H9 (cell line): ENCODE measurements around the gene ADAD2. TPM values are rescaled to one million over a fixed set of nuclear protein-coding genes. Genes with fewer than 3 reads are reported as not detected.

Experiments
- DNase-seq: peaks from one replicate; pipeline ENCODE4 v3.0.0-alpha.2; 2017
- H2AFZ ChIP-seq: one replicate; pipeline ENCODE4 v1.6.1; 2013; ENCODE audit warnings: mild to moderate bottlenecking, low read length, control low read depth, moderate library complexity
- H2AK5ac ChIP-seq: 2 replicates; pipeline ENCODE4 v1.6.1; 2013; ENCODE audit warnings: low read length, control low read depth, mixed read lengths; ENCODE audit not compliant: insufficient read length
- H2BK120ac ChIP-seq: one replicate; pipeline ENCODE4 v1.6.1; 2013; ENCODE audit warnings: low read depth, mild to moderate bottlenecking, low read length, control low read depth, inconsistent platforms; ENCODE audit not compliant: poor library complexity, severe bottlenecking
- H2BK12ac ChIP-seq: 2 replicates; pipeline ENCODE4 v1.6.1; 2013; ENCODE audit warnings: low read length, control low read depth, mixed read lengths, low read depth; ENCODE audit not compliant: insufficient read length
- H2BK15ac ChIP-seq: 2 replicates; pipeline ENCODE4 v1.6.1; 2013; ENCODE audit warnings: low read depth, low read length, control low read depth
- H2BK20ac ChIP-seq: one replicate; pipeline ENCODE4 v1.6.1; 2013; ENCODE audit warnings: low read depth, mild to moderate bottlenecking, low read length, control low read depth, inconsistent platforms; ENCODE audit not compliant: poor library complexity, severe bottlenecking
- H2BK5ac ChIP-seq: 2 replicates; pipeline ENCODE4 v1.6.1; 2013; ENCODE audit warnings: low read length, control low read depth, mixed read lengths; ENCODE audit not compliant: insufficient read length
- H3K14ac ChIP-seq: 2 replicates; pipeline ENCODE4 v1.6.1; 2013; ENCODE audit warnings: low read length, control low read depth; ENCODE audit not compliant: insufficient read depth
- H3K18ac ChIP-seq: 2 replicates; pipeline ENCODE4 v1.6.1; 2013; ENCODE audit warnings: low read depth, mild to moderate bottlenecking, mixed read lengths, low read length, control low read depth; ENCODE audit not compliant: insufficient read length
- H3K23ac ChIP-seq: 2 replicates; pipeline ENCODE4 v1.6.1; 2013; ENCODE audit warnings: low read length, control low read depth, mixed read lengths, low read depth; ENCODE audit not compliant: insufficient read length
- H3K23me2 ChIP-seq: 2 replicates; pipeline ENCODE4 v1.6.1; 2013; ENCODE audit warnings: low read depth, mild to moderate bottlenecking, mixed read lengths, low read length, control low read depth; ENCODE audit not compliant: insufficient read length, poor library complexity, severe bottlenecking
- H3K27ac ChIP-seq: 2 replicates; pipeline ENCODE4 v1.5.1; 2013; ENCODE audit warnings: low read length, control low read depth, mixed read lengths, low read depth; ENCODE audit not compliant: insufficient read length
- H3K27me3 ChIP-seq: 2 replicates; pipeline ENCODE4 v1.6.1; 2013; ENCODE audit warnings: low read length, control low read depth, inconsistent platforms; ENCODE audit not compliant: insufficient read depth
- H3K4ac ChIP-seq: 2 replicates; pipeline ENCODE4 v1.6.1; 2013; ENCODE audit warnings: low read depth, mild to moderate bottlenecking, control low read depth, inconsistent platforms, low read length, moderate library complexity
- H3K4me1 ChIP-seq: 2 replicates; pipeline ENCODE4 v1.6.1; 2013; ENCODE audit warnings: low read length, control low read depth, inconsistent platforms; ENCODE audit not compliant: insufficient read depth
- H3K4me2 ChIP-seq: 2 replicates; pipeline ENCODE4 v1.6.1; 2013; ENCODE audit warnings: low read length, control low read depth, mixed read lengths; ENCODE audit not compliant: insufficient read length, insufficient read depth
- H3K56ac ChIP-seq: 2 replicates; pipeline ENCODE4 v1.6.1; 2013; ENCODE audit warnings: low read depth, mild to moderate bottlenecking, mixed read lengths, low read length, control low read depth; ENCODE audit not compliant: insufficient read length
- H3K79me1 ChIP-seq: 2 replicates; pipeline ENCODE4 v1.6.1; 2013; ENCODE audit warnings: low read depth, mild to moderate bottlenecking, moderate library complexity, low read length, control low read depth, inconsistent platforms; ENCODE audit not compliant: insufficient read depth, poor library complexity, severe bottlenecking
- H3K79me2 ChIP-seq: 2 replicates; pipeline ENCODE4 v1.6.1; 2013; ENCODE audit warnings: low read length, control low read depth, inconsistent platforms; ENCODE audit not compliant: insufficient read depth
- H3K9ac ChIP-seq: 2 replicates; pipeline ENCODE4 v1.6.1; 2013; ENCODE audit warnings: low read length, control low read depth, mixed read lengths; ENCODE audit not compliant: insufficient read length; ENCODE audit errors: extremely low read depth
- H3K9me3 ChIP-seq: one replicate; pipeline ENCODE4 v1.6.1; 2013; ENCODE audit warnings: low read depth, low read length, inconsistent platforms; ENCODE audit not compliant: control insufficient read depth
- H3T11ph ChIP-seq: one replicate; pipeline ENCODE4 v1.6.1; 2013; ENCODE audit warnings: mild to moderate bottlenecking, low read length, control low read depth, inconsistent platforms
- H4K20me1 ChIP-seq: one replicate; pipeline ENCODE4 v1.6.1; 2013; ENCODE audit not compliant: control insufficient read depth, insufficient read length, insufficient read depth
- H4K5ac ChIP-seq: 2 replicates; pipeline ENCODE4 v1.6.1; 2013; ENCODE audit warnings: low read depth, mild to moderate bottlenecking, mixed read lengths, low read length, control low read depth; ENCODE audit not compliant: insufficient read length
- H4K8ac ChIP-seq: replicated peaks from 2 replicates; pipeline ENCODE4 v1.6.1; 2013; ENCODE audit warnings: low read length, control low read depth, mixed read lengths, low read depth; ENCODE audit not compliant: insufficient read length
- H4K91ac ChIP-seq: 2 replicates; pipeline ENCODE4 v1.6.1; 2013; ENCODE audit warnings: low read depth, mild to moderate bottlenecking, moderate library complexity, mixed read lengths, low read length, control low read depth; ENCODE audit not compliant: insufficient read length
- H3K27ac Mint-ChIP-seq, 3 experiments: 2 replicates in 2 of 3; 3 replicates in 1 of 3; pipeline ENCODE4 v1.8.0; 2020 to 2021; ENCODE audit warnings: mixed read lengths in 3 of 3, mild to moderate bottlenecking in 1 of 3, moderate library complexity in 1 of 3
- H3K27me3 Mint-ChIP-seq: 2 replicates; pipeline ENCODE4 v1.8.0; 2021; ENCODE audit warnings: low read depth, mild to moderate bottlenecking, moderate library complexity, mixed read lengths
- H3K36me3 Mint-ChIP-seq, 3 experiments: 2 replicates in 2 of 3; 3 replicates in 1 of 3; pipeline ENCODE4 v1.8.0; 2020 to 2021; ENCODE audit warnings: low read depth in 3 of 3, mixed read lengths in 3 of 3; ENCODE audit not compliant: insufficient read depth in 1 of 3
- H3K4me1 Mint-ChIP-seq, 2 experiments: 2 replicates each; pipeline ENCODE4 v1.8.0; 2020; ENCODE audit warnings: mixed read lengths in 2 of 2
- H3K4me3 Mint-ChIP-seq, 2 experiments: 2 replicates in 1 of 2; 3 replicates in 1 of 2; pipeline ENCODE4 v1.8.0; 2020 to 2021; ENCODE audit warnings: mild to moderate bottlenecking in 2 of 2, mixed read lengths in 2 of 2, moderate library complexity in 1 of 2
- H3K9me3 Mint-ChIP-seq, 2 experiments: 2 replicates in 1 of 2; 3 replicates in 1 of 2; pipeline ENCODE4 v1.8.0; 2020; ENCODE audit warnings: mild to moderate bottlenecking in 2 of 2, mixed read lengths in 2 of 2, moderate library complexity in 1 of 2
- CTCF ChIP-seq: fragments of 200-600 bp; sonication (generic); conservative IDR thresholded peaks from 3 replicates; pipeline ENCODE4 v1.8.0; 2021; ENCODE audit warnings: antibody characterized with exemption, mild to moderate bottlenecking
- WGBS: extraction: QIAGEN DNeasy Blood & Tissue Kit; methylation state at CpG from one replicate; pipeline ENCODE4 v1.1.7; 2013; ENCODE audit warnings: missing lambda C conversion rate, low lambda C conversion rate, mixed read lengths; ENCODE audit not compliant: insufficient read length; ENCODE audit errors: extremely low coverage; 5-methylcytosine and 5-hydroxymethylcytosine counted together
- total RNA-seq: library from RNA; stranded (reverse); gene quantifications from 2 replicates; pipeline ENCODE4 v1.2.1, GENCODE V29; 2021

Gene ADAD2
- total RNA-seq, 1 experiment from 2014 or later, result 1.0 TPM

- H2AFZ ChIP-seq, result no peak overlapping the region
- Mint-ChIP-seq H3K36me3 (peaks cover 0 to 16% (median 15%) of the 10 kb centered on the region in 3 experiments; a peak in 5 of 7 replicates), H3K27me3 (peaks cover 5% of the 10 kb centered on the region; the same call in 1 of the 2 replicates), H3K4me1 (peaks cover 4 to 5% of the 10 kb centered on the region in 2 experiments), H3K27ac (no peak overlapping the region), H3K4me3 (no peak overlapping the region), H3K9me3 (no peaks in the 10 kb centered on the region)
- no peaks in the 10 kb centered on the region for H3K79me2 ChIP-seq
- H2AK5ac ChIP-seq, result no peak overlapping the region
- H4K8ac ChIP-seq, result no peak overlapping the region
- no peak overlapping the region for H3K4ac ChIP-seq
- H3K27ac ChIP-seq, result no peak overlapping the region
- H2BK120ac ChIP-seq, result no peak overlapping the region
- H4K5ac ChIP-seq, result no peak overlapping the region
- no peak overlapping the region for H3K9ac ChIP-seq
- H3K56ac ChIP-seq, result no peak overlapping the region
- no peak overlapping the region for H2BK15ac ChIP-seq
- TF ChIP-seq CTCF, result no peak
- no peak overlapping the region for H3K18ac ChIP-seq
- H2BK12ac ChIP-seq, result no peak overlapping the region
- H3K14ac ChIP-seq, result no peak overlapping the region
- H3K79me1 ChIP-seq, result no peaks in the 10 kb centered on the region
- no peaks in the 10 kb centered on the region for H4K20me1 ChIP-seq
- no peaks in the 10 kb centered on the region for H3K9me3 ChIP-seq
- DNase-seq, result no peak
- H3K4me2 ChIP-seq, result no peak overlapping the region
- H3K23ac ChIP-seq, result no peak overlapping the region
- no peak overlapping the region for H4K91ac ChIP-seq
- no peak overlapping the region for H2BK20ac ChIP-seq
- no peaks in the 10 kb centered on the region for H3K4me1 ChIP-seq
- no peaks in the 10 kb centered on the region for H3K23me2 ChIP-seq
- no peaks in the 10 kb centered on the region for H3K27me3 ChIP-seq
- no CpG with 5 or more reads among the region's 11 CpGs for WGBS
- no peak overlapping the region for H2BK5ac ChIP-seq
- H3T11ph ChIP-seq, result no peak overlapping the region
Observed at GRCh38 chr16:84174396-84174795, 16.6 kb upstream of the ADAD2 start.
